ENCODE measurements around the gene ASTN2. TPM values are rescaled to one million over a fixed set of nuclear protein-coding genes. Genes with fewer than 3 reads are reported as not detected.

Gene ASTN2
- total RNA-seq, 1 donor from 2014 or later = 15.9 TPM

DNA sequence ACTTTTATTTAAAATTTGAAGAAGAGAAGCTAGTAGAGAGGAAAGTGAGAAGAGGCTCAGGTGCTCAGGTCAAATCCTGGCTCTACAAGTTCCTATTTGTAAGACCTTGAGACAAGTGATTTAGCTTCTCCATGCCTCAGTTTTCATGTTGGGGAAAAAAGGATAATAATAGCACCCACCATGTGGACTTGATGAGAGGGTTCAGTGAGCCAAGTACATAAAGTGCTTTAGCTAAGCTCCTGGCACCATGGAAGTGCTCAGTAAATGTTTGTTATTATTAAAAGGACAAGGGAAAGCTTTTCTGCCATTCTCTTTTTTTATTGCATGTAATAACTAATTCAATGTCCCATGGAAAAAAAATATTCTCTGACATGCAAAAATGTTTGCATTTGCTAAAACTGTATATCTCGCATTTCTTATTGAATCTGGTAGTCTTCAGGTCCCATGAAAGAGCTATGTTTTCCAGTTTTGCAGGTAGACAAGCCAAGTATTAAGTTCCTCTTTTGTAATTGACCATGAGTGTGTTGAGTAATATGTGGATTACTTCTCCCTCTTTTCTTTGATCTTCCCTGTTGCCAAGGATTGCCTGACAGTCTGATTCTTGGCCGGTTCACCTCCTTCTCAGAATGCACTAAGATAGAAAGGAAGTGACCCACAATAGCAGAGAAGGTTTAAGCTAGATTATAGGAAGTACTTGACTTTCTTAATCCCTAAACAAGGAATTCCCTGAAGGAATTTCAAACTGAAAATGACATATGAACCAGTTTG is 773.4 kb downstream of the ASTN2 start:
- DNase-seq (ENCODE audit: extremely low spot score, unreplicated experiment) = no peak
- TF ChIP-seq, protein P1, sequence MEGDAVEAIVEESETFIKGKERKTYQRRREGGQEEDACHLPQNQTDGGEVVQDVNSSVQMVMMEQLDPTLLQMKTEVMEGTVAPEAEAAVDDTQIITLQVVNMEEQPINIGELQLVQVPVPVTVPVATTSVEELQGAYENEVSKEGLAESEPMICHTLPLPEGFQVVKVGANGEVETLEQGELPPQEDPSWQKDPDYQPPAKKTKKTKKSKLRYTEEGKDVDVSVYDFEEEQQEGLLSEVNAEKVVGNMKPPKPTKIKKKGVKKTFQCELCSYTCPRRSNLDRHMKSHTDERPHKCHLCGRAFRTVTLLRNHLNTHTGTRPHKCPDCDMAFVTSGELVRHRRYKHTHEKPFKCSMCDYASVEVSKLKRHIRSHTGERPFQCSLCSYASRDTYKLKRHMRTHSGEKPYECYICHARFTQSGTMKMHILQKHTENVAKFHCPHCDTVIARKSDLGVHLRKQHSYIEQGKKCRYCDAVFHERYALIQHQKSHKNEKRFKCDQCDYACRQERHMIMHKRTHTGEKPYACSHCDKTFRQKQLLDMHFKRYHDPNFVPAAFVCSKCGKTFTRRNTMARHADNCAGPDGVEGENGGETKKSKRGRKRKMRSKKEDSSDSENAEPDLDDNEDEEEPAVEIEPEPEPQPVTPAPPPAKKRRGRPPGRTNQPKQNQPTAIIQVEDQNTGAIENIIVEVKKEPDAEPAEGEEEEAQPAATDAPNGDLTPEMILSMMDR (conservative IDR thresholded peaks at IDR 0.05) = no peak
- Mint-ChIP-seq H3K4me1 (ENCODE audit: unreplicated experiment) (peaks cover 6% of the 10 kb centered on the region), H3K27me3 (peaks cover 53% of the 10 kb centered on the region), H3K36me3 (peaks cover 8% of the 10 kb centered on the region), H3K4me3 (no peak overlapping the region), H3K27ac (no peak overlapping the region), H3K9me3 (no peaks in the 10 kb centered on the region)

DNA sequence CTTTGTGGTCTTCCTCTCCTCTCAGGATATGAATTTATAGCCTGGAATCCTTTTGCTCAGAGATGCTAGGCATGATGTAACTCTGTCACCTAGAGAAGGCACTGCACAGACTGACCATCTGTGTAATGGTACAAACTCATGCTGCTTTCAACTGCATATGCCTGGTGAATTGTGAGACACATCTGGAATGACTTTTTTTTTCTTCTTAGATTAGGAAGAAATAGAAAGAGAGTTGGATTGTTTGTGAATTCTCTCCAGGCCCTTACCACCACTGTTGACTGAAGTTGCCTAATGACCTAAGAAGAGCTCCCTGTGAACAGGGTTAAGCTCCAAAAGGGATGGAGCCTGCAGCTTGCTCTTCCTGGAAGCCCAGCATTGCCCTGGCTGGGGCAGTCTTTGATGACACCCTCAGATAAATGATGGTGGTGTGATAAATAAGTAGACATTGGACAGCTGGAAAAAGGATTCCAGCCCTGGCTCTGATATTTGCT is 775.6 kb downstream of the ASTN2 start:
- Mint-ChIP-seq H3K27ac (no peak overlapping the region), H3K36me3 (peaks cover 8% of the 10 kb centered on the region), H3K4me1 (ENCODE audit: unreplicated experiment) (peaks cover 6% of the 10 kb centered on the region), H3K9me3 (no peaks in the 10 kb centered on the region), H3K4me3 (no peak overlapping the region), H3K27me3 (peaks cover 54% of the 10 kb centered on the region)
- no peak for DNase-seq (ENCODE audit: extremely low spot score, unreplicated experiment)
- TF ChIP-seq, protein P1 (conservative IDR thresholded peaks at IDR 0.05) = no peak

DNA sequence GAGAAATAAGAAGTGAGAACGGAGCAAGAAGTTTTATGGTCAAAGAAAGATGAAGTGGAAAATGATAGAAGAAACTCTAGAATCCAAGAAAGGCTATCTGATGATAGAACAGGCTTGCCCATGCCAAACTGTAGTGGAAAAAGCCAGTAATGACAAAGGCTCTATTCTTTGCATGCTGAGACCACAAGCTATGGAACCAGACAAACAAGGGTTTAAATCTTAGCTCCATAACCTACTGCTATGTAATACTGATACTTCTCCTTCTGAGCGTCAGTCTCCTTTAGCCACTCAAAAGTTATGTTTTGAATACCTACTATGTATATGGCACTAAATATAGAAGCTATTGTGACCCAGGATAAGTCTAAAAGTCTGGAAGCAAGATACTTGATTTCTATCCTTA is 778.9 kb downstream of the ASTN2 start:
- Mint-ChIP-seq H3K4me3 (no peak overlapping the region), H3K27me3 (peaks cover 56% of the 10 kb centered on the region), H3K27ac (no peak overlapping the region), H3K9me3 (peaks cover 4% of the 10 kb centered on the region), H3K36me3 (peaks cover 13% of the 10 kb centered on the region), H3K4me1 (ENCODE audit: unreplicated experiment) (peaks cover 9% of the 10 kb centered on the region)
- DNase-seq (ENCODE audit: extremely low spot score, unreplicated experiment) = no peak
- TF ChIP-seq, protein P1 (conservative IDR thresholded peaks at IDR 0.05) = no peak

DNA sequence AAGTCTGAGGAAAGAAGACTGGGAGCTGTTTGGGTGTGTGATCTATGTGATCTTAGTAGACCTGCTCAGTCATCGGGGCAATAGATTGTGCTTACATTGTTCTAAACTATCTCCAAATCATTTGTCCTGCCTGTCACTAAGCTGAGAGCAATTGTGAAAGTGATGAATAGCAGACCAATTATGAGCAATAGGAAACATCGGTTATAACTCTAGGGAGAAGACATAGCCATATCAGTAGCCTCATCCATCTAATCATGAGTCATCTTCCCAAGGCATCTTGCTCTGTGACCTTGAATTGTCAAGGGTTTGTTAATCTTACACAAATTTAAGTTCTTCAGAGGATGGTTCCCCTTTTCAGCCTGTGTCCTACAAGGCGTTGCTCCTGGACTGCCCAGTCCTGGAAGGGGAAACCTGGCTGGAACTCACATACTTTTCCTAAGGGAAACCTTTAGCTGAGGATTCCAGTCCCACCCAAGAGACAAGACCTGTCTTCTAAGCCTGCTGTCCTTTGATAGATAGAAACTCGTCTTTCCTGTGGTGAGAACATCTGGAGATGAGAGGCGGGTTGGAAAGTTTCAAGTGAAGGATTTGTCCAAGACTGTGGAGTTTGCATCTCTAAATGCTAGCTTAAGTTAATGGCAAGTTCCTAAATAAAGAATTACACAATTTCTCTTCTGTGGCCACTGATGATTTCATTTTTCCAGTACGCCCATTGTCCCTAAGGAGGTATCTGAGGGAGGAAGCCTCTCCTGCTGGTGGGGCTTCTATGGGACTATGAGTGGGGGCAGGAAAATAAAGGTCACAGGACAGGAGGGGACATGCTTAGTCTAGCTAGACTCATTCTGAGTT is 781.6 kb downstream of the ASTN2 start:
- TF ChIP-seq, protein P1 (conservative IDR thresholded peaks at IDR 0.05) = no peak
- Mint-ChIP-seq H3K4me3 (no peak overlapping the region), H3K4me1 (ENCODE audit: unreplicated experiment) (peaks cover 15% of the 10 kb centered on the region), H3K36me3 (peaks cover 10% of the 10 kb centered on the region), H3K9me3 (peaks cover 4% of the 10 kb centered on the region), H3K27me3 (peaks cover 61% of the 10 kb centered on the region), H3K27ac (no peak overlapping the region)
- no peak for DNase-seq (ENCODE audit: extremely low spot score, unreplicated experiment)

DNA sequence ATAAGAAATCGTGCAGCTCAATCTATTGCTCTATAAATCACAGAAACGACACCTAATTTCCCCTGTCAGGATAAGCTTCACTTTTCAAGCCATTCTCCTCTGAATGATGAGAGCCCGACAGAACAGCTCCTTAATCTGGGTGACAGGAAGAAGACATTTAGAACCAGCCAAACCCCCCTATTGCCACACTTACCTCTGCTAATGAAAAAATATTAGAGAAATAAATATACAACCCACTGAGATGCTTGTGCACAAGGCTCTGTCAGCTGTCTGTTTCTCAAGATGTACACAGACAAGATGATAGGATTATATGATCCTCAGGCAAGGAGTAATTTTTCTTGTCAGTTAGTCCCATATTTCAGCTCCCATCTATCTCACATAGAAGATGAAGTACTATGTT is 785.2 kb downstream of the ASTN2 start:
- Mint-ChIP-seq H3K9me3 (peaks cover 4% of the 10 kb centered on the region), H3K36me3 (peaks cover 10% of the 10 kb centered on the region), H3K27me3 (peaks cover 64% of the 10 kb centered on the region), H3K4me3 (no peak overlapping the region), H3K27ac (no peak overlapping the region), H3K4me1 (ENCODE audit: unreplicated experiment) (peaks cover 16% of the 10 kb centered on the region)
- TF ChIP-seq, protein P1 (conservative IDR thresholded peaks at IDR 0.05) = no peak
- no peak for DNase-seq (ENCODE audit: extremely low spot score, unreplicated experiment)
